Activated T-cell treated with anti-CD3 and anti-CD28 coated beads for 24 hours (primary cell): ENCODE data around the gene ATP1A3.

Experiments
- DNase-seq: peaks from one replicate; pipeline ENCODE4 v3.0.0-alpha.2; 2020; ENCODE audit warnings: low read depth

ATP1A3 gene

DNA sequence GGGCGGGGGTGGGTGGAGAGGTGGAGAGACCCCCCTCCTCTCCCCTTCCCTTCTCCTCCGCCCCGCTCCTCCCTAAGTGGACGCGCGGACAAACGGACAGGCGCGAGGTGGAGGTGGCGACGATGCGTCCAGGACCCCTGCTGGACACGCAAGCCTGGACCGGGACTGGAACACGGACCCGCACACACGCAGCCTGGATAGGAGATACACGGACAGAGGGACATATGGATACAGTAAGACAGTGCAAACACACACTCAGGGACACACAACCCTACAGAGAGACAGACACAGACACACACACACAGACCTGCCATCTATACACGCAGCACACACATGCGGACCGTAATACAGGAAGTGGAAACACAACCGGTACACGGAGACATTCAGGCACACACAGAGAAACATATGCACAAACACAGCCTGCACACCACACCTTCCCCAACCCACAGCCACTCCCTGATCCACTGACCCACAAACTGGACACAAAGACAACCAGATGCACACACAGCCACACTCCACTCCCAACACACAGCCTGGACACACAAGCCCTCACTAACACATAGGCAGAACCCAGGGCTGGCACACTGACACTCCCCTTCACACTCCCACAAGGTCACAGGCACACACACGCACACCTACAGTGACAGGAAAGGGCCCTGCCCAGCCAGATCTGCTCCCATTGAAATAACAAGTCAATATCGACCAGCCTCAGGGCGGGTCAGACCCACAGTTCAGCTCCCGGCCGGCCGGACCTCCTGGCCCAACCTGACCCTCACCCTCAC, 65.1 kb downstream of the ATP1A3 start:
- no peak for DNase-seq

DNA sequence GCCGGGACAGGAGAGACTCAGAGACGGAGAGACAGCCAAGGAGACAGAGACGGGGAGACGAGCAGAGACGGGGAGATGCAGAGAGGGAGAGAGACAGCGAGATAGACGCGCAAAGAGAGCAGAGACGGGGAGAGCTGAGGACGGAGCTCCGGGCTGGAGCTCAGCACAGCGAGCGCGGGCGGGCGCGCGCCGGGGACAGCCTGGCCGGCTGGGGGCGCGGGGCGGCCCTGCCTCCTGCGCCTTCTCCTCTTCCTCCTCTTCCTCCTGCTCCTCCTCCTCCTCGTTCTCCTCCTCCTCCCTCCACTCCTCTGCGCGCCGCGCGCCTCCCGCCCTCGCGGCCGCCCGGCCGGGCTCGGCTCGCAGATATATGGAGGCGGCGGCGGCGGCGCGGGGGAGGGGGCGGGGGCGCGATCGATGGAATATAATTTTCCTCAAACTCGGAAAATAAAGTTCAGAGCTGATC, 65.8 kb downstream of the ATP1A3 start, which contains the start of gene ERFL:
TSS of gene ERFL (minus strand) at position 229 of the 463 bp plus-strand sequence. CDS start 15,530 bp downstream, outside the sequence.
- no peak for DNase-seq

DNA sequence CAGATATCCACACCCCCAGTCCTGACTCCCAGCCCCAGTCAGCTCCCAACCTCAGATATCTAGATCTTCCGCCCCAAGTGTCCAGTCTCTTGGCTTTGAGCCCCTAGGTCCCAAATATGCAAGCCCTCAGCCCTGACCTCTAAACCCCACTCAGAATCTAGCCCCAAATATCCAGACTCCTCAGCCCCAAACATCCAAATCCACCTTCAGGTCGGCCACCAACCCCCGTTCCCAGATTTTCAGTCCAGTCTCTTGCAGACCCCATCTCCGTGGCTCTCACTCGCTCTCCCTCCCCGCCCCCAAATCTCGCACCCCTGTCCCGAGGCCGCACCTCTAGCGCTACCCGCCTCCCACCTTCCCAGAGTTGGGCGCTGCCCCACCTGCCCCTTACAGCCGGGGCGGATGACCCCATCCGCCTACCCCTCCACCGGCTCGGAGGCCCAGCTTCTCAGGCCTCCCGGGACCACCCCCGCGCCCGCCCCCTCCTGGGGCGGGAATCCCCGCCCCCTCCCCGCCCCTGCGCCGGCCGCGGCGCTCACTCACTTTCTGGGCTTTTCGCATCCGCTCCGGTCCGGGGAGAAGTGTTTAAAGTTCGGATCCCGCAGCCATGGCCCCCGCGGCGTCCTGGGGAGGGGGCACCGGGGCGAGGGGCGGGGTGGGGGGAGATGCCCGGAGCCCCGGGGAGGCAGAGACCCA, 66.4 kb downstream of the ATP1A3 start:
- no peak for DNase-seq

DNA sequence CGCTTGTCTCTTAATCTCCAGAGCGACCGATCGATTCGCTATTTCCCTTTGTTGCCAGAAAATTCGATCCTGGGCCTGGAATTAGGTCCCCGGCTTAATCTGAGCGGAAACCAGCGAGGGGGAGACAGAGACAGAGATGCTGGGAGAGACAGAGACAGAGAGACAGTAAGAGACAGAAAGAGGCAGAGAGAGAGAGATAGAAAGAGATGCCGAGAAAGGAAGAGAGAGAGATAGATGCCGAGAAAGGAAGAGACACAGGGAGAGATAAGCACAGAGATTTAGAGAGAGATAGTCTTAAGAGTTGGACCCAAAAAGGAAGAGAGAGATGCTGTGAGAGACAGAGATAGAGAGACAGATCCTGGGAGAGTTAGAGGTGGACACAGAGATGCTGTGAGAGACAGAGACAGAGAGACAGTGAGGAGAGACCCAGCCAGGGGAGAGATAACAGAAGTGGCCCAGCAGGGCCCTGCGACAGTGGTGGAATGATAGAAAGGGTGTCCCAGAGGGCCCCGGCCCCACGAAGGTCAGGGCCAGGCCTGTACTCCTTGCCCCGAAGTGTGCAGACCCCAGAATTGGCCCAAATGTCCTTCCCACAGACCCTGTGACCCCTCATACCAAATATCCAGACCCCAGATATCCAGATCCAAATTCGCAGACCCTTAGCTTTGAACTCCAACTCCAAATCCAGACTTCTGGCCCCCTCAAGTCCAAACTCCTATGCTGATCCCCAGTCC, 67.1 kb downstream of the ATP1A3 start:
- DNase-seq: no peak

DNA sequence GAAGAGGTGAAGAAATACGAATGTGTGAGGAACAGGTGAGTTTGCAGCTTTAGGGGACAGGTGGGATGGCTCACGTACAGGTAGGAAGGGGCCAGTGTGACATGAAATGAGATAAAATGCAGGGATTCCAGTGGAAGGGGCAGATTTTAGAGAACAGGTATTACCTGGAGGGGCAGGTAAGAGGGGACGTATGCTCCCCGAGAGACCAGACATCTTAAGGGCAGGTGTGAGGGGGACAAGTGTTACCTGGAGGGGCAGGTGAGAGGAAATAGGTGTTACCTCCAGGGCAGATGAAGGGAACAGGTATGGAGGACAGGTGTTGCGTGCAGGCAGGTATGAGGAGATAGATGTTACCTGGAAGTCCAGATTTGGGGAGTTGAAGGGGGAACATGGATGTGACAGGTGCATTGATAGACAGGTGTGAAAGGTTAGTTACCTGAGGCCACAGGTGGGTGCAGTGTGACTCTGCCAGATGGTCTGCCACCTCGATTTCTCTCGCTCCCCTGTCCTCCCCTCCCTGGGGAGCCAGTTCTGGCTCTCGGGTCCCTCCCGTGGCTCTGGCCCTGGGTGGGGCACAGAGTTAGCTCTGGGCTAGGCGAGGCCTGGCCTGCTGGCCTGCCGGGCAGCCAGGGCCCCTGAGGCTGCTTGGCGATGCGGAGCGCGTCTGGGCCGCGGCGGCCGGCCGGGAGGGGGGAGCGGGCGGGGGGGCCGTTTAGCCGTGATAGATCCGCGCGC, 67.8 kb downstream of the ATP1A3 start:
- no peak for DNase-seq

DNA sequence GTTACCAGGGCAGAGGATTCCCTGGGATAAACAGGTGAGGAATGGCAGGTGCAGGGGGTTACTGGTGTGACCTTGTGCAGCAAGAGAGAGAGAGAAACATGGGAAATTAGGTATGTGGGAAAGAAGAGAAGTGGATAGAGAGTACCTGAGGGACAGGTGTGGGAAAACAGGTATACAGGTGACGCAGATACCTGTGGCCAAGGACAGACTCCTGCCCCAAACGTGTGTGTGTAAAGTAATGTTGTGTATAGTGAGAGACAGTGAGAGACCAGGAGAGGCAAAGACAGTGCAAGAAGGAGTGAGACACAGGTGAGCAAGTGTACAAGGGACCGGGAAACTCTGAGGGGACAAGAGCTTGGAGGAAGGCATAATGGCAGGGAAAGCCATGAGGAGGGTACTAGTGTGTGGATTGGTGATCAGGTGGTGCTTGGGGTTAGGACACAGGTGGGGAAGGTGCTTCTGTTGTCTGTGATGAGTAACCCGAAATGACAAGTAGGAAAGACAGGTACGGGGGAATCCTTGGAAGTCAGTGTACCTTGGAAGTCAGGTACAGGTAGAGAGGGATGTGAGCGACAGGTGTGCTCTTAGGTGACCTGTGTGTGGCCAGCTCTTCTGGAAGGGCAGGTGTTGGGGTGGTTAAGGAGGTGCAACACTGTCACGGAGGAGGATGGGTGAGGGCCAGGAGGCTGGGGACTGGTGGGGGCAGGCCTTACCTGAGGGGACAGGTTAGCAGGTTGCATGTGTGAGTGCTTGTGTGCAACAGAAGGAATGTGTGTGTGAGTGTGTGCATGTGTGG, 68.6 kb downstream of the ATP1A3 start:
- DNase-seq: no peak

DNA sequence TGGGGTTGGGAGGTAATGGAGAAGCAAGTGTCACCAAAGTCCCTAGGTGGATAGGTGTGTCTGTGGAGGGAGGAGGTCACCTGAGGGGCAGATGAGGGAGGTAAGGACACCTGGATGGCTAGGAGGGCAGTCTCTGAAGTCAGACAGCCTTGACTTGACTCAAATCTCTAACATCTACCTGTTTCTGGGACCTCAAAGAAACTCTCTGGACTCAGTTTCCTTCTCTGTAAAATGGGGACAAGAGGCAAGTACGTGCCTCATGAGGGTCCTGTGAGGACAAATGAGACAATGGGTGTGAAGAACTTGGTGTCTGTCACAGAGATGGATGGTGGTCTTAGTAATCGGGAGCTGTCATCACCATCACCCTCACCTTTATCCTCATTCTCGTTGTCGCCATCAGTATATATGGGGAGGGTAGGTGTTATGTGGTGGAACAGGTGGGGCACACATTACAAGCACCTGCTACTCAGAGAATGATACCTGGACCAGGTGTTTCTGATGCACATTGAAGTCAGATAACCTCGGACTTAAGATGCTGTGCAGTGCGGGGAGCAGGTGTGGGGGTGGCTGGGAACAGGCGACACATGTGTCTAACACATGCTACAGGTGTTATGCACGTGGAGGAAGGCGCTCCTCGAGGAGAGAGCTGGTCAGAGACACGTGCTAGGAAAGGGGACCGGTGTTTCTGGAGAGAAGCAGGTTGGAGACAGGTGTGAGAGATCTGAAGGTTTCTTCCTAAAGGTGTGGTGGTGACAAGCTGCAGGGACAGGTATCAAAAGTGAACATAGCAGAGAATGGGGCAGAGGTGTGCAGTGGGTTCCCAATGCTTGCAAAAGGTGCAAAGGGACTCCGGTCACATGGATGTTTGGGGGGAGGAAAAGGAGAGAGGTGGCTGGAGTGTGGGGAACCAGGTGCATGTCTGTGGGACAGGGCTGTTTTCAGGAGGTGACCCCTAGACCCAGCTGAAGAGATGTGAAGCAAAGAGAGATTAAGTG, 69.6 kb downstream of the ATP1A3 start:
- no peak for DNase-seq

DNA sequence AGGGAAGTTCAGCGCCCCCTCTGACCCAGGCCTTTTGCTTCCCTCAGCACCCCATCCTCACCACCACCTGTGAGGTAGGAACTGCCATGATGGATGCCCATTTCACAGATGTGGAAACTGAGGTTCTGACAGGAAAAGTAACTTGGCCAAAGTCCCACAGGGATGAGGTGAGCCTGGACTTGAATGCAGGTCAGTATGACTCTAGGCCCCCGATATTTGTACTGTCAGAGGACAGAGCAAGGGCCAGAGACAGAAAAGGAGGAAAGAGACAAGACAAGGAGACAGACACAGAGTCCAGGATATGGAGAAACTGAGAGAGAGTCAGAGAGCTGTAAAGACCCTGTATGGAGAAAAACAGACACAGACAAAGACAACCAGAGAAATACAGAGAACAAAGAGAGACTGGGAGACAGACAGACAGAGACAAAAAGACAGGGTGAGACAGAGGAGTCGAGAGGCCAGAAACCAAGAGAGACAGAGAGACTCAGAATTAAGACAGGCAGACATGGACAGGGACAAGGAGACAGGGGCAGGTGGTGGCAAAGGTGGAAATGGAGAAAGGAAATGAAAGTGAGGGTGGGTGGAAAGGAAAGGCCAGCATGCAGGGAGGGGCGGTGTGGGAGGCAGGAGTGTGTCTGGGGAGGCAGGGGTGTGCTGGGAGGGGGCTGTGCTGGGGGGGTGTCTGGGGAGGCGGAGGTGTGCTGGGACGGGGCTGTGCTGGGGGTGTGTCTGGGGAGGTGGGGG, 70.8 kb downstream of the ATP1A3 start:
- DNase-seq: no peak

DNA sequence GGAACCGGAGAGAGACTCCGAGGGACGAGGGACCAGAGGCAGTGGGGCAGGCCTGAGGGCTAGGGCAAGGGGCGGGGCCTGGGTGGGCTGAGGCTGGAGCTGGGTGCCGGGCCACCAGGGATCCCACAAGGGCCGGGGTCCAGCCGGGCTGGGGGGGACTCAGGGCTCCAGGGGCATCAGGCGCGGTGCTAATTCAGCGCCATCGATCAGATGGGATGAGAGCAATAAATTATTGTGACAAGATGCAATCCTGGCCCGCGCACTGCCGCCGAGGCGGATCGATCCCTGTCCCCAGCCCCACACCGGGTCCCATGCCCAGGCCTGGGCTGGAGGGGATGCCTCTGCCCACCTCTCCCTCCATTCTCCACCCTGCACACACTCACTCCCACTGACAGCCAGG, 71.4 kb downstream of the ATP1A3 start:
- DNase-seq: no peak

DNA sequence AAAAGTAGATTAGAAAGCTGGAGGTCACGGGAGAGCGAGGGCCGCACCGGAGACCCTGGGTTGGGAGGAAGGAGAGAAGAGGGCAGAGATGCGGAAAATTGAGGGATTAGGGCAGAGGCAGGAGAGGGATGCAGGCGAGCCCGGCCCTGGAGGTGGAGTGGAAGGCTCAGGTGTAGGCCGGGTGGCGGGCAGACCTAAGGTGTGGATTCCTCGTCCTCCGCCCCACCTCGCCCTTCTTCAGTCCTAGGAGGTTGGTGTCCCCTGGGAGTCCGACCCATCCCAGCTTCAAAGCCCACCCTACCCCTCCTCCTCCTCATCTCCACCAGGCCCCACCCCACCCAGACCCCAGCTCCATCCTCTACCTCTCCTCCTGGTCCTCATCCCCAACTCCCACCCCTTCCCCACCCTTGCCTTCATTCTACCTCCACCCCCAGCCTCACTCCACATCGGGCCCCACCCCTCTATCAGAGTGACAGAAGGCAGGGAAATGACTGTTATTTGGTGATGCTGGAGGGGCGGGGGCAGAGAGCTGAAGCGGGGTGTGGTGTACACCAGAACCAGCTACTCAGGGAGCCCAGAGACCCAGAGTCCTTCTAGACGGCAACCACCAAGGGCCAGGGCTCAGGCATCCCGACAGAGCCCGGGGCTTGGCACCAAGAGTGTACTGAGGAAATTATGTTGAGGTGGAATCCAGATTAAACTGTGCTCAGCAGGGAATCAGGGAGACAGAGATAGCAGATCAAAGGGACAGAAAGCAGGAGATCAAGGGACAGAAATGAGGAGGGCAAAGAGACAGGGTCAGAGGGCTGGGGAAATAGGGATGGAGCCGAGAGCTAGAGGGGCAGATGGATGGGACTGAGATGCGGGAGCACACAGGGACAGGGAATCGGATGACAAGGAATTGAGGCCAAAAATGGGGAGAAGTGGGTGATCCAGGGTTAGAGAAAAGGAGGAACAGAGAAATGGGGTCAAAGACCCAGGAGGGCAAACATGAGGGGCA, 72.2 kb downstream of the ATP1A3 start:
- no peak for DNase-seq

DNA sequence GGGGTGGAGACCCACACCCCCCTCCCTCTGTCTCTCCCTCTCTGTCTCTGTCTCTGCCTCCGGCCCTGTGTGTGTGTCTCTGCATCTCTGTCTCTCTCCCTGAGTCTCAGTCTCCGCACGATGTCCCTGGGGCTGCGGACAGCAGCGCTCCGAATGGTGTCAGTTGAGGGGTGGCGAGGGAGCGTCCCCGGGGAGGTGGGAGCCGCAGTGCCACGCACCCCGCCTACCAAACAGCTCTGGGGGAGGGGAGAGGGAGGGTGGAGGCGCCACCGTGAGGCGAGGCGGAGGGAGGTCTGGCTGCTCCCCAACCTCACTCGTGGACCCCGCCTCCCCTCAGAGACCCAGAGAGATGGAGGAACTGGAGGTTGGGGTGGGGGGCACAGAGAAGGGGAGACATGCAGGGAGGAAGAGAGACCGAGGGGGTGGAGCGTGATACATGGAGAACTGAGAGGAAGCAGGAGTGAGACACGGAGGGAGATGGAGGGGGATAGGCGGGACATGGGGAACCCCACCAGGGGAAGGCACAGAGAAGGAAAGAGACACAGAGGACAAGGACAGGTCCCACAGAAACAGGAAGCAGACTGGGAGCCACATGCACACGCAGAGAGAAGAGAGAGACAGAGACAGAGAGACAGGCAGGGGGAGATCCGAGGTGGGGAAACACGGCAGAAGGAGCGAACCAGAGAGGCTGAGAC, 73.0 kb downstream of the ATP1A3 start:
- no peak for DNase-seq

DNA sequence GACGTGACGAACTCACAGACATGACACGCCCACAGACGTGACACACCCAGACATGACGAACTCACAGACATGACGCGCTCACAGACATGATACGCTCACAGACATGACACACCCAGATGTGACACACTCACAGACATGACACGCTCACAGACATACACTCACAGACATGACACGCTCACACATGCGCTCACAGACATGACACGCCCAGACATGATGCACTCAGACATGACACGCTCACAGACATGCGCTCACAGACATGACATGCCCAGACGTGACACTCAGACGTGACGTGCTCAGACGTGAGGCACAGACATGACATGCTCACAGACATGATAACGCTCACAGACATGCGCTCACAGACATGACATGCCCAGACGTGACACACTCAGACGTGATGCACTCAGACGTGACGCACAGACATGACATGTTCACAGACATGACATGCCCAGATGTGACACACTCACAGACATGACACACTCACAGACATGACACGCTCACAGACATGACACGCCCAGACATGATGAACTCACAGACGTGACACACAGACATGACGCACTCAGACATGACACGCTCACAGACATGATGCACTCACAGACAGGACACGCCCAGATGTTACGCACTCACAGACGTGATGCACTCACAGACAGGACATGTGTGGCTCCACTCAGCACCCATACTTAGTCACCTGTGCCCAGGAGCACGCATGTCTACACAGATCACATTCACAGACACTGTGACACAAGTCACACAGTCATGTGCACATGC, 73.9 kb downstream of the ATP1A3 start:
- no peak for DNase-seq

DNA sequence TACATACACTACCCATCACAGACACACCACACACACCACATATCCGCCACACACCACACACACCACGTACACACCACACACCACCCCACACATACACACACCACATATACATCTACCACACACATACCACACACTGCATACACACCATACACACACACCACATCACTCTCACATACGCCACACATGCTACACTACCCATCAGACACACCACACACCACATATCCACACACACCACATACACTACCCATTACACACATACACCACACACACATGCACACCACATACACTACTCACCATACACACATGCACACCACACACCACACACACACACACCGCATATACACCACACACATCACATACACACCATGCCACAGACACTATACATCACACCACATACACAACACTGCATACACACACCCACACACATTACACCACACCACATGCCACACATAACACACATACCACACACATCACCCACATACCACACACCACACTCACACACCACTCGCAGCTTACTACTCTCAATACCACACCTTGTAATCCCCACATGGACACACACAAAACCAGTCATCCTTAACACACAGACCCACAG, 75.3 kb downstream of the ATP1A3 start:
- no peak for DNase-seq

DNA sequence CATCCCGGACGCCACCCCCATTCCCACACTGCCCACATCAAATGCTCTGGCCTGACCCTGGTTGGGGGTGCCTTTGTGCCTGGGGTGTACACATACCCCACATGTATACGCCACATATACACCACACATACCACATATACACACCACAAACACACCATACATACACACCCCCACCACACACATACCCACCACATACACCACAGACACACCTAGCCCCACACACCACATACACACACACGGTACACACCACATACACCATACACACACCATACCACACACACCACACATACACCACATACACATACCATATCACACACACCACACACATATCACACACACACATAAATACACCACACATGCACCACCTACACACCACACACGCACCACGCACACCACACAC, 75.9 kb downstream of the ATP1A3 start:
- DNase-seq: no peak

DNA sequence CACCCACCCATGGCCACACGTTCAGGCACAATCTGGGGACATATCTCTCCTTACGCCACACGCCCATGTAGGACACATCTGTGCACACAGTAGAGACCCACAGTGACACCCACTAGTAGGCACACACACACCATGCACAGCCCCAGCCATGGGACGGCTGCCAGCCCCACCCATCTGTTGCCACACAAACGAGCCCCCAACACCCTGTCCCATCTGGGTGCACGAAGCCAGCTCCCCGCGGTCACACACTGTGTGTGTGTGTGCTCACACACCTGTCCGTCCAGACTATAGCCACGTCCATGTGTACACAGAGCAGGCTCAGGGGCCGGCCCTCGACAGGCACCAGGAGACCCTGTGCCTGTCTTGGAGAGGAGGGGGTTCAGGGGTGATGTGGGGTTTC, 76.4 kb downstream of the ATP1A3 start:
- DNase-seq: no peak
